Gastrocnemius medialis (tissue), 4 donors: Measurements from ENCODE around the gene AMBRA1. TPM values are rescaled to one million over a fixed set of nuclear protein-coding genes. Genes with fewer than 3 reads are reported as not detected.

ENCODE experiments used
- ATAC-seq, 2 donors: fragments of 150-250 bp; one replicate each; pipeline ENCODE4 v1.9.1; 2016
- DNase-seq, 2 donors: peaks; one replicate each; pipeline ENCODE4 v3.0.0-alpha.2; 2019
- H3K27ac ChIP-seq, 4 donors: fragments of 200-600 bp; sonication (generic); 1 replicate in 1 of 4; 2 replicates in 3 of 4; pipeline ENCODE4 v1.5.1; 2016 to 2018; ENCODE audit warnings: mild to moderate bottlenecking in 2 of 4, moderate library complexity in 1 of 4
- H3K27me3 ChIP-seq, 3 donors: fragments of 200-600 bp; sonication (generic) in 2 of 3; 1 replicate in 1 of 3; 2 replicates in 2 of 3; pipeline versions ENCODE4 v1.5.1 to v1.6.0; 2016 to 2019; ENCODE audit warnings: mild to moderate bottlenecking in 1 of 3, moderate library complexity in 1 of 3
- H3K36me3 ChIP-seq, 2 donors: fragments of 200-600 bp; sonication (generic) in 1 of 2; one replicate each; pipeline ENCODE4 v1.5.1; 2017 to 2018
- H3K4me1 ChIP-seq, 2 donors: fragments of 200-600 bp; sonication (generic) in 1 of 2; one replicate each; pipeline ENCODE4 v1.5.1; 2016 to 2017; ENCODE audit warnings: mild to moderate bottlenecking in 2 of 2
- H3K4me3 ChIP-seq, 4 donors: fragments of 200-600 bp; sonication (generic) in 3 of 4; 1 replicate in 1 of 4; 2 replicates in 3 of 4; pipeline ENCODE4 v1.5.1; 2016 to 2019; ENCODE audit warnings: mild to moderate bottlenecking in 2 of 4
- H3K9me3 ChIP-seq, 3 donors: fragments of 200-600 bp; sonication (generic) in 2 of 3; 1 replicate in 1 of 3; 2 replicates in 2 of 3; pipeline ENCODE4 v1.5.1; 2016 to 2019
- POLR2A ChIP-seq, 2 donors: fragments of 450-650 bp; IDR thresholded peaks; one replicate each; pipeline ENCODE4 v1.6.1; 2017; ENCODE audit warnings: antibody characterized with exemption in 2 of 2, mild to moderate bottlenecking in 2 of 2, moderate library complexity in 2 of 2
- in situ Hi-C, 4 donors: fragments of 200-750 bp; cut with MboI; loops; one replicate each; pipeline versions ENCODE4 v1.15.0 to v1.8.0; 2017; ENCODE audit warnings: low sequenced_read_pairs in 4 of 4
- intact Hi-C: fragments of 100-400 bp; cut with DNase I; formaldehyde crosslinking; loops from one replicate; pipeline ENCODE4 v1.15.1; 2023; ENCODE audit warnings: low total_unique reads
- total RNA-seq, 4 donors: library from RNA; depleted of rRNA; stranded (reverse); fragments of >200 nt; gene quantifications; one replicate each; pipeline versions ENCODE4 v1.1.0 to v1.2.3, GENCODE V29; 2016
- TF ChIP-seq, protein P1 (sequence below), 5 experiments: fragments of 450-650 bp in 3 of 5; fragments of 200-600 bp in 2 of 5; sonication (generic) in 2 of 5; IDR thresholded peaks in 4 of 5; conservative IDR thresholded peaks in 1 of 5; 1 replicate in 4 of 5; 2 replicates in 1 of 5; pipeline ENCODE4 v1.5.1; 2016 to 2019; ENCODE audit warnings: antibody characterized with exemption in 5 of 5, mild to moderate bottlenecking in 3 of 5, moderate library complexity in 3 of 5

The AMBRA1 gene
- total RNA-seq, 4 donors from 2014 or later: 17.3 to 24.3 (median 20.7) TPM

DNA sequence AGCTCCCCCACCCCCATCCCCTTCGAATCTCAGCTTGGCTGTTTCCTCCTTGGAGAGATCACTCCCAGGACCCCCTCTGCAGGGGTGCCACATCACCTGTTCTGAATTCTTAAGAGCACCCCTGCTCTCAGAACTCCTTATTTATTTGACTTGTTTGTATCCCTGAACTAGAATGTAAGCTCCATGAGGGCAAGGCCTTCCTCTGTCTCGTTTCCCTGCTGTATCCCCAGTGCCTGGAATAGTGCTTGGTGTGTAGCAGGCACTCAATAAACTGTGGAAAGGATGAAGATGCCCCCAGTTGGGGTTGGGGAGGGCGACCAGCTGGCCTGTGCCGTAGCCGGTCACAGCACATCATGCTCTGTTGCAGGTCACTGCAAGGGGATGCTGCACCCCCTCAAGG lies 216.0 kb downstream of the AMBRA1 start:
- H3K4me1 ChIP-seq: peaks cover 6 to 19% of the 10 kb centered on the region in 2 donors
- H3K27me3 ChIP-seq: peaks cover 0 to 22% (median 7%) of the 10 kb centered on the region in 3 donors
- in situ Hi-C loops: no loop called here
- intact Hi-C loops: no loop called here
- no peak for ATAC-seq
- no peaks in the 10 kb centered on the region for H3K9me3 ChIP-seq
- H3K27ac ChIP-seq: no peak overlapping the region
- H3K36me3 ChIP-seq: peaks cover 0 to 58% of the 10 kb centered on the region in 2 donors
- no peak overlapping the region for H3K4me3 ChIP-seq
- TF ChIP-seq, protein P1, sequence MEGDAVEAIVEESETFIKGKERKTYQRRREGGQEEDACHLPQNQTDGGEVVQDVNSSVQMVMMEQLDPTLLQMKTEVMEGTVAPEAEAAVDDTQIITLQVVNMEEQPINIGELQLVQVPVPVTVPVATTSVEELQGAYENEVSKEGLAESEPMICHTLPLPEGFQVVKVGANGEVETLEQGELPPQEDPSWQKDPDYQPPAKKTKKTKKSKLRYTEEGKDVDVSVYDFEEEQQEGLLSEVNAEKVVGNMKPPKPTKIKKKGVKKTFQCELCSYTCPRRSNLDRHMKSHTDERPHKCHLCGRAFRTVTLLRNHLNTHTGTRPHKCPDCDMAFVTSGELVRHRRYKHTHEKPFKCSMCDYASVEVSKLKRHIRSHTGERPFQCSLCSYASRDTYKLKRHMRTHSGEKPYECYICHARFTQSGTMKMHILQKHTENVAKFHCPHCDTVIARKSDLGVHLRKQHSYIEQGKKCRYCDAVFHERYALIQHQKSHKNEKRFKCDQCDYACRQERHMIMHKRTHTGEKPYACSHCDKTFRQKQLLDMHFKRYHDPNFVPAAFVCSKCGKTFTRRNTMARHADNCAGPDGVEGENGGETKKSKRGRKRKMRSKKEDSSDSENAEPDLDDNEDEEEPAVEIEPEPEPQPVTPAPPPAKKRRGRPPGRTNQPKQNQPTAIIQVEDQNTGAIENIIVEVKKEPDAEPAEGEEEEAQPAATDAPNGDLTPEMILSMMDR (IDR thresholded peaks at IDR 0.05 in 4 of 5, conservative IDR thresholded peaks at IDR 0.05 in 1 of 5): no peak
- TF ChIP-seq POLR2A (IDR thresholded peaks at IDR 0.05): no peak
- no peak for DNase-seq

DNA sequence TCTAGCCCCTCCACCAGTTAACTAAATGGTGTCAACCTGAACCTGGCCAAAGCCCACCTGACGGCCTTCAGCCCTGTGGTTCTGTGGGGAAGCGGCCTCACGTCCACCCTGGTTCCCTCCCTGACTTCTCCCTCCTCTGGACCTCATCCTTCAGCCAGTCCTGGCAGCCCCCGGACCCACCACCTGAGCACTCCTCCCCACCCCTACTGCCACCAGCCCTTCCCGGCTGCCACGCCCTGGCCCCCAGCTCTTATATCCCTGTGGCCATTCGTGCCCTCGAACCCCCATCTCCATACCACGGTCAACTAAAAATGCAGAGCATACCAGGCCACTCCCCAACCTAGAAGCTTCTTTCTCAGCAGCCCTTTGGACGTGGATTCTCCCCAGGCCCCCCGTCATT lies 216.5 kb downstream of the AMBRA1 start:
- intact Hi-C loops (no loop called here), in situ Hi-C loops (no loop called here)
- Histone ChIP-seq H3K9me3 (no peaks in the 10 kb centered on the region), H3K36me3 (peaks cover 0 to 64% of the 10 kb centered on the region in 2 donors), H3K4me1 (peaks cover 4 to 17% of the 10 kb centered on the region in 2 donors), H3K27ac (no peak overlapping the region), H3K27me3 (peaks cover 0 to 17% (median 6%) of the 10 kb centered on the region in 3 donors), H3K4me3 (no peak overlapping the region)
- no peak for TF ChIP-seq POLR2A (IDR thresholded peaks at IDR 0.05)
- TF ChIP-seq, protein P1 (IDR thresholded peaks at IDR 0.05 in 4 of 5, conservative IDR thresholded peaks at IDR 0.05 in 1 of 5): no peak
- DNase-seq: peak in 1 of 2 donors; percentile 17
- no peak for ATAC-seq

GRCh38 chr11:46376258-46377050 lies 217.4 kb downstream of the AMBRA1 start:
- peak in 1 of 2 donors; percentile 21 for DNase-seq
- in situ Hi-C loops: no loop called here
- no peak overlapping the region for H3K4me3 ChIP-seq

GRCh38 chr11:46375392-46376101 lies 218.3 kb downstream of the AMBRA1 start:
- Histone ChIP-seq H3K4me3 (no peak overlapping the region), H3K36me3 (peaks cover 0 to 81% of the 10 kb centered on the region in 2 donors), H3K4me1 (peaks cover 0 to 5% of the 10 kb centered on the region in 2 donors), H3K27ac (no peak overlapping the region), H3K9me3 (no peaks in the 10 kb centered on the region), H3K27me3 (peaks cover 0 to 3% (median 0%) of the 10 kb centered on the region in 3 donors)
- ATAC-seq (no peak), DNase-seq (peak in 1 of 2 donors; percentile 10)
- in situ Hi-C loops (no loop called here), intact Hi-C loops (no loop called here)
- TF ChIP-seq, protein P1 (IDR thresholded peaks at IDR 0.05 in 4 of 5, conservative IDR thresholded peaks at IDR 0.05 in 1 of 5): no peak
- TF ChIP-seq POLR2A (IDR thresholded peaks at IDR 0.05): no peak

More at GRCh38 chr11:46376258-46377050, 217.4 kb downstream of the AMBRA1 start:
- no peak overlapping the region for H3K27ac ChIP-seq
- H3K27me3 ChIP-seq: peaks cover 0 to 10% (median 0%) of the 10 kb centered on the region in 3 donors
- no peak for TF ChIP-seq POLR2A (IDR thresholded peaks at IDR 0.05)
- TF ChIP-seq, protein P1 (IDR thresholded peaks at IDR 0.05 in 4 of 5, conservative IDR thresholded peaks at IDR 0.05 in 1 of 5): no peak
- intact Hi-C loops: no loop called here
- H3K9me3 ChIP-seq: no peaks in the 10 kb centered on the region
- peaks cover 0 to 72% of the 10 kb centered on the region in 2 donors for H3K36me3 ChIP-seq
- ATAC-seq: no peak
- peaks cover 0 to 10% of the 10 kb centered on the region in 2 donors for H3K4me1 ChIP-seq
